Common myeloid progenitor, CD34-positive (primary cell): ENCODE data around the gene SCYGR1.

Experiments
- CTCF ChIA-PET: fragments of 350-600 bp; sonication (Branson Sonifier 250); formaldehyde crosslinking; loops from one replicate; lab custom pipeline; 2021; ENCODE audit warnings: antibody characterized with exemption; lab: Charles Lee
- POLR2A ChIA-PET: fragments of 350-600 bp; sonication (Branson Sonifier 250); formaldehyde crosslinking; loops from one replicate; lab custom pipeline; 2021; ENCODE audit warnings: antibody characterized with exemption; lab: Charles Lee
- DNase-seq, 3 donors: peaks; one replicate each; pipeline versions ENCODE4 v3.0.0 to v3.0.0-alpha.2; 2013
- H3K27ac ChIP-seq, 2 experiments: 1 replicate in 1 of 2; 2 replicates in 1 of 2; pipeline ENCODE4 v1.7.0; 2013; ENCODE audit warnings: inconsistent platforms in 2 of 2, low read length in 2 of 2, mild to moderate bottlenecking in 2 of 2, low read depth in 1 of 2, moderate library complexity in 1 of 2; ENCODE audit not compliant: severe bottlenecking in 2 of 2, insufficient read depth in 1 of 2, poor library complexity in 1 of 2
- H3K27me3 ChIP-seq, 5 experiments: replicated peaks in 2 of 5; 1 replicate in 3 of 5; 2 replicates in 2 of 5; pipeline versions ENCODE4 v1.6.1 to v1.7.0; 2013; ENCODE audit warnings: low read length in 4 of 5, mild to moderate bottlenecking in 2 of 5, moderate library complexity in 2 of 5, inconsistent platforms in 1 of 5; ENCODE audit not compliant: insufficient read depth in 5 of 5, control insufficient read depth in 4 of 5
- H3K36me3 ChIP-seq, 4 experiments: 1 replicate in 2 of 4; 2 replicates in 2 of 4; pipeline versions ENCODE4 v1.6.1 to v1.7.0; 2013; ENCODE audit warnings: low read length in 3 of 4, control low read depth in 1 of 4, mild to moderate bottlenecking in 1 of 4; ENCODE audit not compliant: control insufficient read depth in 4 of 4, insufficient read depth in 4 of 4
- H3K4me1 ChIP-seq, 4 experiments: 1 replicate in 3 of 4; 2 replicates in 1 of 4; pipeline versions ENCODE4 v1.6.1 to v1.7.1; 2013; ENCODE audit warnings: low read length in 3 of 4, mild to moderate bottlenecking in 3 of 4, control low read depth in 1 of 4, inconsistent platforms in 1 of 4, moderate library complexity in 1 of 4; ENCODE audit not compliant: control insufficient read depth in 4 of 4, insufficient read depth in 4 of 4; ENCODE audit errors: control extremely low read depth in 1 of 4
- H3K4me3 ChIP-seq, 7 experiments: 1 replicate in 4 of 7; 2 replicates in 3 of 7; pipeline versions ENCODE4 v1.5.1 to v1.7.0; 2013; ENCODE audit warnings: mild to moderate bottlenecking in 7 of 7, low read length in 6 of 7, moderate library complexity in 6 of 7, inconsistent platforms in 2 of 7, low read depth in 2 of 7, control low read depth in 1 of 7; ENCODE audit not compliant: insufficient read depth in 4 of 7, control insufficient read depth in 1 of 7; ENCODE audit errors: extremely low read depth in 1 of 7
- H3K9me3 ChIP-seq, 5 experiments: 1 replicate in 4 of 5; 2 replicates in 1 of 5; pipeline versions ENCODE4 v1.6.1 to v1.7.1; 2013; ENCODE audit warnings: low read length in 4 of 5, mild to moderate bottlenecking in 2 of 5, inconsistent platforms in 1 of 5, low read depth in 1 of 5, moderate library complexity in 1 of 5; ENCODE audit not compliant: control insufficient read depth in 4 of 5, insufficient read depth in 2 of 5; ENCODE audit errors: control extremely low read depth in 1 of 5
- WGBS: methylation state at CpG from one replicate; pipeline ENCODE4 v1.1.5; 2013; ENCODE audit not compliant: insufficient coverage; 5-methylcytosine and 5-hydroxymethylcytosine counted together

Gene SCYGR1

DNA sequence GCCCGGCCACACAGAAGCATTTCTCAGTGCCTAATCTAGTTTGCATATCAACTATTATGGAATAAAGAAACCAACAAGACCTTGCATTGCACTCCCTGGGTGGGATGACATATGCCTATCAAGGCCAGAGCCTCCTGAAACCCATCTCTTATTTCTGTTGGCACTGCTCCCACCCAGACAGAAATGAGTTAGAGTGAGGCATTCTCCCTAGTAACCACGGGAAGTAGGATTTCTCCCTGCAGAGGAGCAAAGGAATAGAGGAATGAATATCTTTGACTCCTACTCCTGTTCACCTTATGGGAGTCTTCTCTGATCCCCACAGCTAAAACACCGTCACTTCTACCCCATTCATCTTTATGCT lies 24.2 kb upstream of the SCYGR1 start:
- POLR2A ChIA-PET, result no interaction called here
- 84% methylated on average over 3 of the region's 3 CpGs for WGBS
- Histone ChIP-seq H3K36me3 (no peaks in the 10 kb centered on the region), H3K4me3 (no peak overlapping the region), H3K9me3 (no peaks in the 10 kb centered on the region), H3K27me3 (no peaks in the 10 kb centered on the region), H3K27ac (no peak overlapping the region), H3K4me1 (peaks cover 6 to 29% (median 18%) of the 10 kb centered on the region in 4 experiments)
- no peak for DNase-seq
- CTCF ChIA-PET, result interaction anchor here (0.5 kb wide), 1 partner anchor 68 kb away, joined by 4 read pairs; no protein-coding TSS in a partner anchor

DNA sequence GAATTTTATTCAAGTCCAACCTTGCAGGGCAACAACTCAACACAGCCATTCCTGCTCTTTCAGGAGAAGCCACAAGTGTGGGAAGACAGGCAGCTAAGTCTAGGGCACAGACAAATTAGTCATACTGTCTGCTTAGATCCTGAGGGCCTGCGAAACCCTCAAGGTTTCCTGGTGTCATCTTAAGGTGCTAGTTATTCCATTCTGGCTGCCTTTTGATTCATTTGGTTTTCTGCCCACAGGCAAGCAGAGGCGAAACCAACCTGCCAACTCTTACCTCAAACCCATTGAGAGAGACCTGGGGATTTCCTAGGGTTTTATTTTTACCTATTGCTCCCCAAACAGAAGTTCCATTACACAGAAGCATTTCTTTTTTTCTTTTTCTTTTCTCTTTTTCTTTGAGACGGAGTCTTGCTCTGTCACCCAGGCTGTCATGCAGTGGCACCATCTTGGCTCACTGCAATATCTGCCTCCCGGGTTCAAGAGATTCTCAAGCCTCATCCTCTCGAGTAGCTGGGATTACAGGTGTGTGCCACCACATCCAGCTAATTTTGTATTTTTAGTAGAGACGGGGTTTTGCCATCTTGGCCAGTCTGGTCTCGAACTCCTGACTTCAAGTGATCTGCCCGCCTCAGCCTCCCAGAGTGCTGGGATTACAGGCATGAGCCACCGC lies 23.7 kb upstream of the SCYGR1 start:
- Histone ChIP-seq H3K36me3 (no peaks in the 10 kb centered on the region), H3K4me1 (peaks cover 6 to 27% (median 19%) of the 10 kb centered on the region in 4 experiments), H3K27ac (no peak overlapping the region), H3K9me3 (no peaks in the 10 kb centered on the region), H3K27me3 (no peaks in the 10 kb centered on the region), H3K4me3 (no peak overlapping the region)
- POLR2A ChIA-PET, result no interaction called here
- DNase-seq, result peak in 1 of 3 donors; percentile 17
- CTCF ChIA-PET, result interaction anchor here (1.3 to 1.4 kb wide), 2 partner anchors 18 to 64 kb away, joined by 3 to 4 read pairs; no protein-coding TSS in a partner anchor
- 96% methylated on average over 9 of the region's 9 CpGs for WGBS

DNA sequence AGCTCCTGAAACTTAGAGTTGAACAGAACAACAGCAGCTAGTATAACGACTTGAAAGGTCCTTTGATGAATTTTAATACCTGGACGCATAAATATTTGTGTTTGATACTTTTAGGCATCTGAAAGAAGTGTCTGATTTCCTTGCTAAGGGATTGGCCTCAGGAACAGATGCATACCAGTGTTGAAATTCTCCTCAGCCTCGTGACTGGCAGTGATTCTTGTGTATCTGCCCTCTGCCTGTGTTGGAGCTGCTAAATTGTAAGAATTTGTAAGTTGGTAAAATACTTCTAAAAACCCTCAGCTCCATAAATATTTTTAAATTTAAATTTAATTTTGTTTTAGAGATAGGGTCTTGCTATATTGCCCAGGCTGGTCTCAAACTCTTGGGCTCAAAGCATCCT lies 22.4 kb upstream of the SCYGR1 start:
- ChIA-PET POLR2A (no interaction called here), CTCF (interaction anchor here (1.3 to 1.5 kb wide), 3 partner anchors 16 to 160 kb away, joined by 3 to 4 read pairs (median 3); no protein-coding TSS in a partner anchor)
- WGBS, result 89% methylated on average over 2 of the region's 3 CpGs
- no peaks in the 10 kb centered on the region for H3K27me3 ChIP-seq
- DNase-seq, result no peak
- no peak overlapping the region for H3K4me3 ChIP-seq
- H3K4me1 ChIP-seq, result peaks cover 0 to 19% (median 13%) of the 10 kb centered on the region in 4 experiments
- H3K9me3 ChIP-seq, result no peaks in the 10 kb centered on the region
- no peaks in the 10 kb centered on the region for H3K36me3 ChIP-seq
- H3K27ac ChIP-seq, result no peak overlapping the region

DNA sequence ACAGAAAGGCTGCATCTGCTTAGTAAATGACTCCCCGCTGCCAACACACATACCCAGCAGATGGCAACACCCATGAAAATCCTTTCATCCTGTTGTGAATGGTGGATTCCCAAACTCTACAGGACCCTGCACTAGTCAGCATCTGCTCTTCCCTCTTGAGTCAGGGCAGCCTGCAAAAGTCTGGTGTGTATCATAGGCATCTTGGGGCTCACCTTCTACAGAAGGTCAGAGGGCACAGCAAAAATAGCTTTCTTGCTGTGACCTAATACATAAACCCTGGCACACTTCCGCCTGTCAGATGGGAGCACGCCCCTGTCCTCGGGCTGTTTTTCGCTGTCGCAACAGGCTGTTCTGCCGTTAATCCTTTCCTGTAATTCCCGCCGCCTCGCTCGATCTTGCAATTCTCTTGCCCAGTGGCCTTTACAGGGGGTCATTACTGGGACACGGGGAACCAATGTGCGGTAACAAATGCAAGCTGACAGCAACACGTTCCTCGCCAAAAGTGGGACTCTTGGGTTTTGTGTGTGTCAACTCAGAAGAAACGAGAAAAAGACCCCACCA lies 19.9 kb upstream of the SCYGR1 start:
- no peaks in the 10 kb centered on the region for H3K36me3 ChIP-seq
- DNase-seq, result peak in 1 of 3 donors; percentile 23
- H3K4me1 ChIP-seq, result peaks cover 0 to 10% (median 7%) of the 10 kb centered on the region in 4 experiments
- H3K9me3 ChIP-seq, result no peaks in the 10 kb centered on the region
- H3K4me3 ChIP-seq, result no peak overlapping the region
- no peak overlapping the region for H3K27ac ChIP-seq
- H3K27me3 ChIP-seq, result no peaks in the 10 kb centered on the region
- WGBS, result 97% methylated on average over 16 of the region's 16 CpGs
- POLR2A ChIA-PET, result no interaction called here
- CTCF ChIA-PET, result interaction anchor here (1.0 to 4.0 kb wide), 5 partner anchors 10 to 87 kb away, joined by 3 to 14 read pairs (median 7); partner anchors contain the start of gene AGFG1

DNA sequence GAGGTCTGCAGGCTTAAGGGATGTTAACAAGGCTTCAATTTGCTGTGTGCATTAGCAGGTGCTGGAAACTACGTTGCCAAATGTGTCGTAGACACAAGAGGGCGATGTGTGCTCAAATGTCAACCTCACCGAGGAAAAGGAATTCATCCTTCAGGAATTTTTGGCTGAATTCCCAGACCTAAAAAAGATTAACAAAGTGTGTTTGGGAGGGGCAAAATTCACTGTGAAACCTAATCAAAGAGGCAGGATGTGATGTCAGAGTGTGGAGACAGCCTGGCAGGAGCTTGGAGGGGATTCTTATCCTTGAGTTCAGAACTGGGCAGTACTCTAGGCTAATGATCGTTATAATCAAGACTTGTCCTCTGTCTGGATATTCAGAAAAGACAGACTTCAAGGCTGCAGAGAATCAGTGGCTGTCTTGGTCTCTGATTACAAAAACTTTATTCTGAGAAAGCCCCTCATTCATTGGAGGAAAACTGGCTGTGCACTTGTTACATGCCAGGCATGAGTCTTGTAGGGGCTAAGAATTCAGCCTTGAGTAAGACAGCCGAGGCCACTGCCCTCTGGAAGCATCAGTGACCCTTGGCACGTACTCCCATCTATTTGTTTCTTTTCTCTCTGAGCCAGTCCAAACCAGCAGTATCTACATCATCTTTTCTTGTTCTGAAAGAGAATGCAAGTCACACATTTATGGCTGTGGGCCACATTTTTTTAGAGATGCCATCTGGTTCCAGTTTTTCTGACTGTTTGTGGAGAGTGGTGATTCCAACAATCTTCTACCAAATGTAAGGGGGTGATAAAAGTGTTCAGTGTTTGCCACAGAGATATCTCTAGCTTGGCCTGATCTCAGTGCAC lies 18.7 kb upstream of the SCYGR1 start:
- H3K4me3 ChIP-seq, result peak overlapping the region in 1 of 7 experiments; percentile 50
- no peak overlapping the region for H3K27ac ChIP-seq
- H3K27me3 ChIP-seq, result no peaks in the 10 kb centered on the region
- POLR2A ChIA-PET, result no interaction called here
- peaks cover 0 to 10% (median 7%) of the 10 kb centered on the region in 4 experiments for H3K4me1 ChIP-seq
- WGBS, result 2% methylated on average over 6 of the region's 7 CpGs
- no peaks in the 10 kb centered on the region for H3K36me3 ChIP-seq
- H3K9me3 ChIP-seq, result no peaks in the 10 kb centered on the region
- CTCF ChIA-PET, result interaction anchor here (0.7 to 4.0 kb wide), 10 partner anchors 9 to 70 kb away, joined by 3 to 14 read pairs (median 4); partner anchors contain the start of gene AGFG1
- DNase-seq, result peak; percentile 60 to 93 (median 90)

DNA sequence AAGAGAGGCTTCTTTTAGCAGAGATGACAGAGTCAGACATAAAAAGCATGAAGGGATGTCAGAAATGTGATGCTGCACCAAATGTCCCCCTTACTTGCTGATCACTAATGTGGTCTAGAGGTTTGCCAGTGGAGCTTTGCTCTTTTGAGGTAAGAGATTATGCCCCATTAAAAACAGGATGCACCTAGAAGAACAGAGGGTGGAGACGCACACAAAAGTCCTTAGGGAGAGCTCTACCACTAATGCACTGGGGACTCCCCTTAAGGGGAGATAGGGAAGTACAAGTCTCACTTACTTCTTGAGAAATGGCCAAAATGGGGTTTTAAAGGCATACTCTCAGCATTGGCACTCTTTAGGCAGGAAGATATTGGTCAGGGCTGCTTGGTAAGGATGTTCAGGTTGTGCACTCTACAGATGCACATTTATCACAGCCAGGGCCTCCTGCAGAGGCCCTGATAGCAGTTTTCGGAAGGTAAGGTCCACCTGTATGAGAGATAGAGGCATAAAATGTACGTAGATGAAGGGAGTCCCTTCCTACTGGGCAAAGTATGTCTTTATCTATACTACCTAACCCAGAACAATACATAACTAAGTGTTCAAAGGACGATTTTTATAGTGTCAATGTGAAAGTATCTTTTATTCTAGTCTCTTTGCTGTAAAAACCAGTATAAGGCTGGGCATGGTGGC lies 17.0 kb upstream of the SCYGR1 start:
- Histone ChIP-seq H3K27ac (no peak overlapping the region), H3K4me3 (no peak overlapping the region), H3K4me1 (peaks cover 0 to 10% (median 7%) of the 10 kb centered on the region in 4 experiments), H3K27me3 (no peaks in the 10 kb centered on the region), H3K36me3 (no peaks in the 10 kb centered on the region), H3K9me3 (no peaks in the 10 kb centered on the region)
- peak in 2 of 3 donors; percentile 26 to 54 for DNase-seq
- ChIA-PET CTCF (interaction anchor here (1.0 to 4.0 kb wide), 2 partner anchors 66 to 68 kb away, joined by 3 to 14 read pairs; partner anchors contain the start of gene AGFG1), POLR2A (no interaction called here)
- 80% methylated on average over 1 of the region's 4 CpGs for WGBS
